ENCODE measurements around the gene CMTM5. TPM values are rescaled to one million over a fixed set of nuclear protein-coding genes. Genes with fewer than 3 reads are reported as not detected.

The CMTM5 gene
- 2.3 TPM for total RNA-seq

GRCh38 chr14:23376482-23377197 lies at the start of gene CMTM5:
Gene CMTM5 (plus strand): TSS chr14:23377046. CDS start chr14:23377252, 206 bp downstream.
- DNase-seq: peak; percentile 62

- peak; percentile 91 for DNase-seq
Measured at GRCh38 chr14:23327947-23328744, 48.7 kb upstream of the CMTM5 start.

GRCh38 chr14:23335623-23336022 lies 41.2 kb upstream of the CMTM5 start:
- DNase-seq: no peak

GRCh38 chr14:23339506-23340268 lies 37.2 kb upstream of the CMTM5 start:
- no peak for DNase-seq

GRCh38 chr14:23344481-23344880 lies 32.4 kb upstream of the CMTM5 start:
- no peak for DNase-seq

- no peak for DNase-seq
Measured at GRCh38 chr14:23345987-23346692, 30.7 kb upstream of the CMTM5 start.

GRCh38 chr14:23346693-23347405 lies 30.0 kb upstream of the CMTM5 start:
- DNase-seq: no peak

GRCh38 chr14:23347406-23348296 lies 29.2 kb upstream of the CMTM5 start:
- DNase-seq: no peak

- no peak for DNase-seq
Measured at GRCh38 chr14:23348297-23348655, 28.6 kb upstream of the CMTM5 start.

- no peak for DNase-seq
Measured at GRCh38 chr14:23349156-23349845, 27.5 kb upstream of the CMTM5 start.

- DNase-seq: peak; percentile 42
Measured at GRCh38 chr14:23351681-23352505, 25.0 kb upstream of the CMTM5 start.

GRCh38 chr14:23352506-23353432 lies 24.1 kb upstream of the CMTM5 start, which contains the start of gene SLC22A17:
Gene SLC22A17 (minus strand): TSS chr14:23352887.
- peak; percentile 95 for DNase-seq

GRCh38 chr14:23353433-23353780 lies 23.4 kb upstream of the CMTM5 start:
- DNase-seq: no peak

- DNase-seq: no peak
Measured at GRCh38 chr14:23354990-23355389, 21.9 kb upstream of the CMTM5 start.

- DNase-seq: no peak
Measured at GRCh38 chr14:23355871-23356435, 20.9 kb upstream of the CMTM5 start.

GRCh38 chr14:23356662-23357061 lies 20.2 kb upstream of the CMTM5 start:
- no peak for DNase-seq

- DNase-seq: no peak
Measured at GRCh38 chr14:23357261-23357660, 19.6 kb upstream of the CMTM5 start.

Data from tongue (tissue), 2 donors.